HL-60 (cell line): ENCODE results near the gene DCP1B.

ENCODE experiments used
- GABPA ChIP-seq: IDR thresholded peaks from 2 replicates; pipeline ENCODE4 v1.6.1; 2012; ENCODE audit warnings: low read depth
- POLR2AphosphoS5 ChIP-seq: IDR thresholded peaks from 2 replicates; pipeline ENCODE4 v1.6.1; 2012; ENCODE audit warnings: low read depth
- SPI1 ChIP-seq: IDR thresholded peaks from 2 replicates; pipeline ENCODE4 v1.6.1; 2012; ENCODE audit warnings: low read depth, mild to moderate bottlenecking, borderline replicate concordance
- TF ChIP-seq, protein P1 (sequence below): IDR thresholded peaks from one replicate; pipeline ENCODE4 v1.5.1; 2011; ENCODE audit warnings: low read length, control low read depth, inconsistent platforms; ENCODE audit not compliant: insufficient read depth
- TF ChIP-seq, protein P2 (sequence below): IDR thresholded peaks from 2 replicates; pipeline ENCODE4 v1.6.1; 2012; ENCODE audit warnings: low read depth; ENCODE audit not compliant: insufficient replicate concordance

DNA sequence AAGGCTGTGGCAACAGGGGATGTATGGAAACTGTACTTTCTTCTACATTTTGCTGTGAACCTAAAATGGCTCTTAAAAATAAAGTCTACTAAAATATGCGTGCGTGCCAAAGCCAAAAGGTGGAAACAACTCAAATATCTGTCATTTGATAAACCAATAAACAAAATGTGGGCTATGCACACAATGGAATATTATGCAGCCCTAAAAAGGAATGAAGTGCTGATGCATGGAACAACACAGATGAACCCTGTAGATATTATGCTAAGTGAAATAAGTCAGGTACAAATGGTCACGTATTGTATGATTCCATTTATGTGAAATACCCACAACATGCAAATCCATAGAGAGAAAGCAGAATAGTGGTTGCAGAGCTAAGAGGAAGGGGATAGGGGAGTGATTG lies 93.8 kb downstream of the DCP1B start:
- TF ChIP-seq POLR2AphosphoS5 (no peak), GABPA (no peak), SPI1 (no peak)
- TF ChIP-seq, protein P1, sequence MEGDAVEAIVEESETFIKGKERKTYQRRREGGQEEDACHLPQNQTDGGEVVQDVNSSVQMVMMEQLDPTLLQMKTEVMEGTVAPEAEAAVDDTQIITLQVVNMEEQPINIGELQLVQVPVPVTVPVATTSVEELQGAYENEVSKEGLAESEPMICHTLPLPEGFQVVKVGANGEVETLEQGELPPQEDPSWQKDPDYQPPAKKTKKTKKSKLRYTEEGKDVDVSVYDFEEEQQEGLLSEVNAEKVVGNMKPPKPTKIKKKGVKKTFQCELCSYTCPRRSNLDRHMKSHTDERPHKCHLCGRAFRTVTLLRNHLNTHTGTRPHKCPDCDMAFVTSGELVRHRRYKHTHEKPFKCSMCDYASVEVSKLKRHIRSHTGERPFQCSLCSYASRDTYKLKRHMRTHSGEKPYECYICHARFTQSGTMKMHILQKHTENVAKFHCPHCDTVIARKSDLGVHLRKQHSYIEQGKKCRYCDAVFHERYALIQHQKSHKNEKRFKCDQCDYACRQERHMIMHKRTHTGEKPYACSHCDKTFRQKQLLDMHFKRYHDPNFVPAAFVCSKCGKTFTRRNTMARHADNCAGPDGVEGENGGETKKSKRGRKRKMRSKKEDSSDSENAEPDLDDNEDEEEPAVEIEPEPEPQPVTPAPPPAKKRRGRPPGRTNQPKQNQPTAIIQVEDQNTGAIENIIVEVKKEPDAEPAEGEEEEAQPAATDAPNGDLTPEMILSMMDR: no peak
- TF ChIP-seq, protein P2, sequence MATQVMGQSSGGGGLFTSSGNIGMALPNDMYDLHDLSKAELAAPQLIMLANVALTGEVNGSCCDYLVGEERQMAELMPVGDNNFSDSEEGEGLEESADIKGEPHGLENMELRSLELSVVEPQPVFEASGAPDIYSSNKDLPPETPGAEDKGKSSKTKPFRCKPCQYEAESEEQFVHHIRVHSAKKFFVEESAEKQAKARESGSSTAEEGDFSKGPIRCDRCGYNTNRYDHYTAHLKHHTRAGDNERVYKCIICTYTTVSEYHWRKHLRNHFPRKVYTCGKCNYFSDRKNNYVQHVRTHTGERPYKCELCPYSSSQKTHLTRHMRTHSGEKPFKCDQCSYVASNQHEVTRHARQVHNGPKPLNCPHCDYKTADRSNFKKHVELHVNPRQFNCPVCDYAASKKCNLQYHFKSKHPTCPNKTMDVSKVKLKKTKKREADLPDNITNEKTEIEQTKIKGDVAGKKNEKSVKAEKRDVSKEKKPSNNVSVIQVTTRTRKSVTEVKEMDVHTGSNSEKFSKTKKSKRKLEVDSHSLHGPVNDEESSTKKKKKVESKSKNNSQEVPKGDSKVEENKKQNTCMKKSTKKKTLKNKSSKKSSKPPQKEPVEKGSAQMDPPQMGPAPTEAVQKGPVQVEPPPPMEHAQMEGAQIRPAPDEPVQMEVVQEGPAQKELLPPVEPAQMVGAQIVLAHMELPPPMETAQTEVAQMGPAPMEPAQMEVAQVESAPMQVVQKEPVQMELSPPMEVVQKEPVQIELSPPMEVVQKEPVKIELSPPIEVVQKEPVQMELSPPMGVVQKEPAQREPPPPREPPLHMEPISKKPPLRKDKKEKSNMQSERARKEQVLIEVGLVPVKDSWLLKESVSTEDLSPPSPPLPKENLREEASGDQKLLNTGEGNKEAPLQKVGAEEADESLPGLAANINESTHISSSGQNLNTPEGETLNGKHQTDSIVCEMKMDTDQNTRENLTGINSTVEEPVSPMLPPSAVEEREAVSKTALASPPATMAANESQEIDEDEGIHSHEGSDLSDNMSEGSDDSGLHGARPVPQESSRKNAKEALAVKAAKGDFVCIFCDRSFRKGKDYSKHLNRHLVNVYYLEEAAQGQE: no peak
